OCI-LY1 (cell line): ENCODE data around the gene RAB2B.

ENCODE experiments used
- H2AFZ ChIP-seq: fragments of 200-600 bp; sonication (generic), shearing (Covaris generic); 2 replicates; pipeline ENCODE4 v1.6.0; 2014; ENCODE audit warnings: antibody characterized with exemption, mild to moderate bottlenecking, low read length
- H3F3A ChIP-seq: fragments of 200-600 bp; sonication (generic), shearing (Covaris generic); 2 replicates; pipeline ENCODE4 v1.6.0; 2014; ENCODE audit warnings: mild to moderate bottlenecking, antibody characterized with exemption, low read length, moderate library complexity; ENCODE audit not compliant: insufficient read depth
- H3K27ac ChIP-seq: fragments of 200-600 bp; sonication (generic); 2 replicates; pipeline ENCODE4 v1.5.1; 2014; ENCODE audit warnings: low read length, mixed run types, mild to moderate bottlenecking, low read depth; ENCODE audit not compliant: poor library complexity, severe bottlenecking
- H3K27me3 ChIP-seq: fragments of 200-600 bp; sonication (generic); 2 replicates; pipeline ENCODE4 v1.6.0; 2014; ENCODE audit warnings: antibody characterized with exemption, mild to moderate bottlenecking, low read length, moderate library complexity; ENCODE audit not compliant: insufficient read depth
- H3K36me3 ChIP-seq: fragments of 200-600 bp; sonication (generic); 2 replicates; pipeline ENCODE4 v1.6.1; 2014; ENCODE audit warnings: mild to moderate bottlenecking, antibody characterized with exemption, low read length, moderate library complexity, mixed read lengths; ENCODE audit not compliant: insufficient read depth
- H3K4me1 ChIP-seq: fragments of 200-600 bp; sonication (generic); 2 replicates; pipeline ENCODE4 v1.5.1; 2014; ENCODE audit warnings: mild to moderate bottlenecking, low read length, moderate library complexity; ENCODE audit not compliant: insufficient read depth, severe bottlenecking
- H3K4me2 ChIP-seq: fragments of 200-600 bp; sonication (generic), shearing (Covaris generic); 2 replicates; pipeline ENCODE4 v1.6.1; 2014; ENCODE audit warnings: low read length
- H3K4me3 ChIP-seq: fragments of 200-600 bp; sonication (generic); 2 replicates; pipeline ENCODE4 v1.5.1; 2014; ENCODE audit warnings: low read length, low read depth, mild to moderate bottlenecking, mixed read lengths; ENCODE audit not compliant: poor library complexity, severe bottlenecking
- H3K79me2 ChIP-seq: fragments of 200-600 bp; shearing (Covaris generic); 2 replicates; pipeline ENCODE4 v1.6.1; 2016; ENCODE audit warnings: mixed run types, low read length, mixed read lengths; ENCODE audit not compliant: insufficient read depth
- H3K9ac ChIP-seq: fragments of 200-600 bp; sonication (generic), shearing (Covaris generic); 2 replicates; pipeline ENCODE4 v1.6.1; 2014; ENCODE audit warnings: mild to moderate bottlenecking, low read length, mixed read lengths
- H3K9me2 ChIP-seq: fragments of 200-600 bp; sonication (generic), shearing (Covaris generic); 2 replicates; pipeline ENCODE4 v1.6.1; 2014; ENCODE audit warnings: low read depth, mild to moderate bottlenecking, low read length, mixed read lengths
- H3K9me3 ChIP-seq: fragments of 200-600 bp; shearing (Covaris generic); 2 replicates; pipeline ENCODE4 v1.6.1; 2014; ENCODE audit warnings: low read length, mixed read lengths
- H4K20me1 ChIP-seq: fragments of 200-600 bp; sonication (generic), shearing (Covaris generic); 2 replicates; pipeline ENCODE4 v1.6.0; 2016; ENCODE audit warnings: mild to moderate bottlenecking, low read length; ENCODE audit not compliant: insufficient read depth
- CTCF ChIP-seq: fragments of 200-600 bp; sonication (generic), shearing (Covaris generic); IDR thresholded peaks from 2 replicates; pipeline ENCODE4 v1.5.1; 2017; ENCODE audit warnings: mild to moderate bottlenecking, antibody characterized with exemption, low read length, moderate library complexity, mixed read lengths
- EZH2 ChIP-seq: fragments of 200-600 bp; sonication (generic), shearing (Covaris generic); IDR thresholded peaks from 2 replicates; pipeline ENCODE4 v1.8.0; 2017; ENCODE audit warnings: borderline replicate concordance, mixed run types, mild to moderate bottlenecking, antibody characterized with exemption, low read length, moderate library complexity, mixed read lengths

The RAB2B gene

GRCh38 chr14:21498540-21499526 is 22.1 kb upstream of the RAB2B start:
- H3K27me3 ChIP-seq: no peaks in the 10 kb centered on the region
- no peak overlapping the region for H3K9ac ChIP-seq
- no peaks in the 10 kb centered on the region for H3K4me1 ChIP-seq
- no peak overlapping the region for H3K4me3 ChIP-seq
- H3F3A ChIP-seq: no peaks in the 10 kb centered on the region
- no peaks in the 10 kb centered on the region for H3K9me3 ChIP-seq
- no peaks in the 10 kb centered on the region for H4K20me1 ChIP-seq
- TF ChIP-seq EZH2 (no peak), CTCF (peak; percentile 70)
- no peaks in the 10 kb centered on the region for H3K9me2 ChIP-seq
- H3K4me2 ChIP-seq: no peak overlapping the region
- no peak overlapping the region for H3K27ac ChIP-seq
- H3K36me3 ChIP-seq: peaks cover 95% of the 10 kb centered on the region
- no peak overlapping the region for H2AFZ ChIP-seq
- H3K79me2 ChIP-seq: no peaks in the 10 kb centered on the region

- Histone ChIP-seq H3K9me2 (no peaks in the 10 kb centered on the region), H3F3A (no peaks in the 10 kb centered on the region), H3K4me3 (no peak overlapping the region), H3K36me3 (peaks cover 89% of the 10 kb centered on the region), H3K79me2 (no peaks in the 10 kb centered on the region), H4K20me1 (no peaks in the 10 kb centered on the region), H3K4me2 (no peak overlapping the region), H2AFZ (no peak overlapping the region), H3K4me1 (no peaks in the 10 kb centered on the region), H3K9ac (no peak overlapping the region), H3K27me3 (no peaks in the 10 kb centered on the region), H3K27ac (no peak overlapping the region), H3K9me3 (no peaks in the 10 kb centered on the region)
- TF ChIP-seq EZH2 (no peak), CTCF (no peak)
Observed at GRCh38 chr14:21496453-21496852, 19.7 kb upstream of the RAB2B start.

GRCh38 chr14:21494902-21495762 is 18.4 kb upstream of the RAB2B start:
- no peak overlapping the region for H3K27ac ChIP-seq

More at GRCh38 chr14:21494902-21495762, 18.4 kb upstream of the RAB2B start:
- Histone ChIP-seq H2AFZ (no peak overlapping the region), H3K79me2 (no peaks in the 10 kb centered on the region), H3K9me3 (no peaks in the 10 kb centered on the region), H3K4me3 (no peak overlapping the region), H3K9ac (no peak overlapping the region), H3K27me3 (no peaks in the 10 kb centered on the region), H3F3A (no peaks in the 10 kb centered on the region), H4K20me1 (no peaks in the 10 kb centered on the region), H3K36me3 (peaks cover 87% of the 10 kb centered on the region), H3K4me2 (no peak overlapping the region), H3K9me2 (no peaks in the 10 kb centered on the region), H3K4me1 (no peaks in the 10 kb centered on the region)
- TF ChIP-seq CTCF: no peak
